T-helper 2 cell (primary cell): ENCODE results near the gene ZNF488.
"Not testable (repeated sequence)": the region's sequence is repeated elsewhere in the genome, so short reads cannot be mapped to it uniquely, and the experiment has no call there.

Source experiments
- DNase-seq, 5 experiments: peaks; one replicate each; pipeline versions ENCODE4 v3.0.0 to v3.0.0-alpha.2; 2012 to 2022

The ZNF488 gene

DNA sequence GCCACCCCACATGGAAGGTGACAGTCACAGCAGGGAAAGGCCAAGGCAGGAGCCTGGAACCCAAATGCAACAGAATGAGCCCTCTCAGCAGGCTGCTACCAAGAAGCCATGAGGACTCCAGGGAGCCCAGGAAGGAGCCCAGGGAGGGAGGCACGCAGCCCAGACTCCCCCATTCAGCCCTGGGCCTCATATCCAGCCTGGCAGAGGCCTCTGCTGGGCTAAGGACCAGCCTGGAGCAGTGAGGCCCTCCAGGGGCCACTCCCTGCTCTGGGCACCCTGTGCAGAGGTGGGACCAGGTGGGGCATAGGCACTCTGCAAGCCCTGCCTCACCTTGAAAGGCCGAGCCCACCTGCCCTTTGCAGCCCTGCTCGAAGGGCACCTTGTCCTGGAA lies 25.8 kb upstream of the ZNF488 start:
- DNase-seq = no peak

DNA sequence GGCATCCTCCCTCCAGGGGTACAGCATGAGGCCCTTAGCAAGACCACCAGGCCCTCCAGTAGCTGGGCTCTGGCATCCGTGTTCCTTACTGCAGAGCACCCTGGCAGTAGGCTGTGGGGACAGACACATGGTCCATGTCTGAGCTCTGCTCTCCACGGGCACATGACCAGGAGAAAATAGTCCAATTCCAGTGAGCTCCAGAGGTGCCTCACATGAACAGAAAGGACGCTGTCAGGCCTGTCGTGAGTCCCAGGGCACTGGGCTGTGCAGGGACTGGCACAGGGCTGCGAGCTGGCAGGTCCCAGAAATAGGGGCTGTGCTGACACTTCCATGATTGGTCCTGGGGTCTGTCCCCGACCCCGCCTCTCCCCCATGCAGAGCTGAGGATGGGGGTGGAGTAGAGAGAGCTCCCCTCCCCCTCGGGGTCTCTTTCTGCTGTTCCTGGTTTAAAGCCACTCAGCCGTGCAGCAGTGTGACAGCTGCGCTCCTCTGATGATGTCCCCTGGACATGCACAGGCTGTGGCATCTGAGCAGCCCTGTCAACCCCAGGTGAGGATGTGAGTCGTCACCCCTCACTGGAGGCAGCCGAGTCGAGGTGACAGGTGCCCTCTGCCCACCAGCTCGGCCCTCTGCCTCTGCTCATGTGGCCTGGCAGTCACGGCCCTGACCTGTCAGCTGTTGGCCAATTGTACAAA lies 25.2 kb upstream of the ZNF488 start:
- DNase-seq = no peak

DNA sequence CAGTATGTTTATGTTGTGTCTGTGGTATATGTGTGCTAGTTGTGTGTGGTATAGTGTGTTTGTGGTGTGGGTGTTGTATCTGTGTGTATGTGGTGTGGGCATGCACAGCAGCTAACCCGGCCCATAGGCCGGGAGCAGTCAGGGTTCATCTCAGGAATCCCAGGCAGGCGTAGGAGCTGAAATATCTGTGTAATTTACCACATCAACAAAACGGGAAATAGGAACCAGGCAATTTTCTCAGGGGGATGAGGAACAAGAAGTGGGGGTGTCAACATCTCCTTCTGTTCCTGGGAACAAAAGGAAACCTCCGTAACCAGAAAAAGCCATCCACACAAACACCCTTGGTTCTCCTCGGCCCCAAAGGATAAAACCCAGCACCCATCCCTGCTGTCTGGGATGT lies 24.5 kb upstream of the ZNF488 start:
- DNase-seq = no peak

DNA sequence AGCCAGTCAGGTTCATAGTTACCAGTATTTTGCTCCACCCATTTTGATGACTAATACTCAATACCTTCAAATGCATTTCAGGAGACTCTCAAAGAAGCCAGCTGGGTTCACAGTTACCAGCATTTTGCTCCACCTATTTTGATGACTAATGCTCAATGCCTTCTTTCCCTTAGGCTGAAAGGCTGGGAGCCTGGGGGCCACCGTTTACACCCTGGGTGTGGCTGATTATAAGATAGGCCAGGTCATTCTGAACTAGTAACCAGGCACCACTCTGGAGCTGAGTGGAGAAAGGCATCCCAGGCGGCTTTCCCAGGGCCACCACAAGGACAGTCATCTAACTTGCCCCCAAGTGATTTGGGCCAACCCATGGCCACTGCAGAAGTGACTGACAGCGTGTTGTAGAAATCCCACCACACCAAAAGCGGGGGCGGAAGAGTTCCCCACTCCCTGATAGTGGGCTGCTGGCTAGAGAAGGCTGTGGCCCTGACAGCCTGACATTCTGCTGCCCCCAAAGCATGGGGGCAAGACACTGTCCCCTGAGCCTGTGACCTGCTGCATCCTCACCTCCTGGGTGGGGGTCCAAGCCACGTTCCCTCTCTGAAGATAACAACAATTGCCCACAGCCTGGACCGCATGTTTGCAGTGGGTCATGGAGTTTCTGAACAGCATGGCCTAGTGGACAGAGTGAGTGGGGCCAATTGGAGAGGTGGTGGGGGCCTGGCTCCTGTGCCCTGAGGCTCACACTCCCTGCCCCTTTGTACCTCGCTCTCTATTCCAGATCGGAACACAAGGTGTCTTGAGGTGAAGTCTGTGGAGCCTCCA lies 23.0 kb upstream of the ZNF488 start:
- DNase-seq = peak in 1 of 5 experiments; percentile 33

DNA sequence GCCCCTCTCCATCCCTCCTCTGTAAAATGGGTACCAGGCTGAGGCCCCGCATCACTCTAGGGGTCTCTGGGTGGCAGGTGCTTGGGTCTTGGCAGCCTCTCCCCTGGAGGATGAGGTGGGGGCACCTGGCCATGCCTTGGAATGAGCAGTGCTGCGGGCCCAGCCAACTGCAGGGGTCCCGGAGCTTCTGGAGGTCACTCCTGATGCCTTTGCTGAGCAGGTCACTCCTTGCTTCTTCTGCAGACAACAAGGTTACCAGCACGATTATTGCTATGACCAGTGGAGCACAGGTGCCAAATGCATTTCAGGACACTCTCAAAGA lies 22.4 kb upstream of the ZNF488 start:
- DNase-seq = no peak

DNA sequence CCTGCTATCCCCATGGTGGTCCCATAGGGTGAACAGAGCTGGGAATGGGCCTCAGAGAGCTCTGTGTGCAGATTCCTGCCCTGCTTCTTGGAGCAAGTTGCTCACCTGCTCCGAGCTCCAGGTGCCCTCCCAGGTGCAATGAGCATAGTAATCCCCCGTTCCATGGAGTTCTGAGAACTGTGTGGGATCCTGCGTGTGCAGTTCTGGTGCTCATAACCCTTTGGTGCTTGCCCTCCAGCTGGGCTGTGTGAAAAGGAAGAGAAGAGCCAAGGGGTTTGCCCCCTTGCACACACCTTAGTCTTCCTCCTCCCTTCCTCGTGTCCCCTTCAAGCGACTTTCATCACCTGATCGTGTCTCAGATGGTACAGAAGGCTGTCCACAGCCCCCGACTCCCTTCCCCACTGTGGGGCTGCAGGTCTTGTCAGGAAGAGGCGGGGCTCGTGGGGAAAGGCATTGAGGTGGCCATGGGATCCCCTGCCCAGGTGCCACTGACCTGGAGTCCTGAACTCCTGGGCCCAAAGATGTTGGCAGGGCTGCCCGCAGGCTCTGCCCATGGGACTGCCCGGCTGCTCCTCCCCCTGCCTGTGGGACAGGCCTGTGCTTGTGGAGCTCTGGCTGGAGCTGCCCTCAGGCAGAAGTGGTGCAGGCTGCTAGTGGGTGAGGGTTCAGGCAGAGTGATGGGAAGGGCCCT lies 21.9 kb upstream of the ZNF488 start:
- DNase-seq = no peak

DNA sequence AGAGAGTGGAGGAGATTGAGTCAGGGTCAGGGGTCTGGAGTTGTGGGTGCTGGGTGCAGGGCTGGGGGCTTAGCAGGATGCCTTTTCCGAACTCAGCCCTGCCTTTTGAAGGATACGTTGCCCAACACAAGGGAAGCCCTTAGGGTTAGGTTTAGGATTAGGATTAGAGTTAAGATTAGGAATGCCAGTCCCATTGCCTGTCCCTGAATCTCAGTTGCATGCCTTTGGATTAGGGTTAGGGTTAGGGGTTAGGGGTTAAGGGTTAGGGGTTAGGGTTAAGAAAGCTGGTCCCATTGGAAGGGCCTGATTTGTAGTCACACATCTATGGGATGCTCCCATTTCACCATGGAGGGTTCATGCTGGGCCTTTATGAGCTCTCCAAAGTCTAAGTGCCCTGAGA lies 20.8 kb upstream of the ZNF488 start:
- no peak for DNase-seq

DNA sequence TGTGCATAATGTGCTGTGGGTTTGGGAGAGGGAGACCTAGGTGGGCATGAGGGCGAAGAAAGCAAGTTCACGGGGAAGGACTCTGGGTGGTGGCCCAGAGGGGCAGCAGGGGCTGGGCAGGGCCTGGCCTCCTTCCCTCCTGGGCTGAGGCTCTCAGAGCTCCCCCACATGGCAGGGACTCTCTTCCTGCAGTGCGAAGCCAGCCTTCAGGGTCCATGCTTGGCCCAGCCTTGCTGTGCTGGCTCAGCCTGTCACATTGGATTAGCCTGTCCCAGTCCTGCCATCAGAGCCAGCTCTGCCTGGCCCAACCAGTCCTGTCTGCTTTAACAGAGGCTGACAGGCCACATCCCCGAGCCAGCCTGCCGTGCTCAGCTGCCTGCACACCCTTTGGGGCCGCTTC lies 20.4 kb upstream of the ZNF488 start:
- DNase-seq = peak in 1 of 5 experiments; percentile 38

DNA sequence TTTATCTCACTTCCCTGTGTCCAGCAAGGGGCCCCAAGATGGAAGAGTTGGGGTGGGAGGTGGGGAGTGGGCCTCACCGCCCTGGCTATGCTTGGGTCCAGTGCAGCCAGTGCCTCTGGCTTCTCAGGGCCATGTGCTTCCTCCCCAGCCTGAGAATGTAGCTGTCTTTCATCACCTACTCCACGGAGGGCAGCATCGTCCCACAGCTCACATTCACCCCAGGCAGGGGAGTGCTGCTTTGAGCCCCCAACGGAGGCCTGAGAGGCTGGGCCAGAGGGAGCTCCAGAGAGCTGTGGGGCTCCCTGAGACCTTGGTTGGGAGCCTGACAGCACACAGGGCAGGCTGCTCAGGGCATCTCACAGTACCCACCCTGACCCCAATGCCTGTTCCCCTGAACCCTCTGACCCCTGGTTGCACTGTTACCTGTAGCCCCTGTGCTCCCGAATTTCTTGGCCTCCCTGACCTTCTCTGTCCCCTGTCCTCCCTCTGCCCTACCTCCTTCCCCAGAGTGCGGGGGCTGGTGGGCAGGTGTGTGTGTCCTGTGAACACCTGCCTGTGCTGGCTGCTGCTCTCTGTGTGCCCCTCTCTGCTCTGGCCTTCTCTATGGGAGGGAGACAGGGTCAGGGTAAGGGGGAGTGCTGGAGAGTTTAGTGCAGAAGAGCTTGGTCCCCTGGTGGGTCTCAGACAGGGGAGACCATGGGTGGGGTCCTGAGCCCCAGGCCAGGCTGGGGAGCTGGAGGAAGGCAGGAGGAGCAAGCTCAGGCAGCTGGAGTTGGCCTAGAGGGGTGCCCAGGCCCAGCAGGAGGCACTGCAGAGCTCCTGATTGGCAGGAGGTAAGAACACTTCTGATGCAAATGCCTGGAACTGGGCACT lies 19.6 kb upstream of the ZNF488 start:
- DNase-seq = peak in 1 of 5 experiments; percentile 57

DNA sequence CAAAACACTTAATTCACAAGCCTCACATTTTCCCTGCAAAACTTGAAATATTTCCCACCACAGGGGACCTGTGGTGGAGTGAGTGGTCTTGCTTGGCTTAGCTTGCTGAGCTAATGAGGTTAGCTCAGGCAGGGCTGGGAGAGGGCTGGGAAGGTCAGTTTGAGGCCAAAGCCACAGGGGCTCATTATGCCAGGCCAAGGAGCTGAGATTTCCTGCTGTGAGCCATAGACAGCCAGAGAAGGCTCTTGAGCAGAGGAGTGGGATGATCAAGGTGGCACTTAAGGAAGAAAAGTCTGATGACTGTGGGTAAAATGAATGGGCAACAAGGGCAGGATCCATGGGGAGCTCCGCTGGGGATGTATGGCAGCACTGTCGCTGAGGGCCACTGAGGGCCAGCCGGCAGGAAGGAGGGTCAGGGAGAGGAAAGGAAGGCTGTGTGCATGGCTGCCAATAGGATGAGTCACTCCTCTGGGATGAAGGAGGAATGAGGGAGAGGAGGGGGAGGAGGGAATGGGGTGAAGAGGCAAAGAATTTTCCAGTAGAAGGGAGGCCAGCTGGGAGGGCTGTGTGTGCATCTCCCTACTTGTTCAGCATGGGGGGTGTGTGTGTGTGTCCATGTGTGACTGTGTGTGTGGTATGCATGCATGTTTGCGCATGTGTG lies 18.7 kb upstream of the ZNF488 start:
- DNase-seq = no peak

DNA sequence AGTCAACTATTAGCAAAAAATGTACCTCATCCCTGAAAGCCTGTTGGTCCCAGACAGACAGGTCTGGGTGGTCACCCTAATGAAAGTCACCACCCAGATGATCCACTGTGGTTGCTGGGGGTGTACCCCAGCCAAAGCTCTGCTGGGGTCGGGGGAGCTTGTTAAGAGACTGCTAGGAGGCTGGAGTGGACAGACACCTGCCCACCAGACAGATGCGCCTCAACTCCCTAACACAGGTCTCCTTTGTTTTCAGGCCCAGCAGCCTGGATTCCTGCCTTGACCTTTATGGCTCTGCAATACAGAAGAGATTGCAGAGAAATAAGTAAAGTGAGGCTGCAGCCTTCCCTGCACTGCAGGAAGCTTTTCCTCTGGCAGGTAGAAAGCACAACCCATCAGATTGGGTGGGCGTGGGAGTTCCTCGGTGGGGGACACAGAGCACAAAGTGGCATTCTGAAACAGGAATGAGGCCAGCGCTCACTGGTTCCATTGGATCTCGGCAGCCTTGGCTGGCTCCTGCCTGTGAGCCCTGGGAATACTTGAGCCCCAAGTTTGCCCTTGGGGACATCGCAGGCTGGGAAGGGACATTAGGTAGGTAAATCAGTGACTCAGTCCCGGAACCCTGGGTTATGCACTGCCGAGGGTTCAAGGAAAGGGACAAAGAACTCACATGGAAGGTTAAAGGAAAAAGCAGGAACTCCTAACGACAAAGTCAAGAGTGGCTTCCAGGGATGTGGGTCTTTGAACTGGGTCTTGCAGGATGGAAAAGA lies 18.0 kb upstream of the ZNF488 start:
- no peak for DNase-seq

DNA sequence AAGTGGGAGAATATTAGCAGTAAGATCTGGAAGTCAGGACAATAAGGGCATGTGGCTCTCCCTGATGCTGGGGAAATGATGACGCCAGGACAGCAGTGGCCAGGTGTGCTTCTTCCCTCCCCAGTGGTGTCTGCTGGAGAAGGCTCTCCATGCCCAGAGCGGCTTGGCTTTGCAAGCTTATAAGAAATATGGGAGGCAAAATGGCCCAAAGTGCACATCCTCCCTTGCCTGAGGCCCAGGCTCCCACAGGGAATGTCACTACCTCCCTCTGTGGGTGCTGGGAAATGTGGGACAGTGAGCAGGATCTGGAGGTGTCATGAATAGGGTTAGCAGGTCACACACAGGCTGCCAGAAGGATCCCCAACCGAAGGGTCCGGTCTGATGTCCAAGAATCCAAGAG lies 17.1 kb upstream of the ZNF488 start:
- DNase-seq = no peak

DNA sequence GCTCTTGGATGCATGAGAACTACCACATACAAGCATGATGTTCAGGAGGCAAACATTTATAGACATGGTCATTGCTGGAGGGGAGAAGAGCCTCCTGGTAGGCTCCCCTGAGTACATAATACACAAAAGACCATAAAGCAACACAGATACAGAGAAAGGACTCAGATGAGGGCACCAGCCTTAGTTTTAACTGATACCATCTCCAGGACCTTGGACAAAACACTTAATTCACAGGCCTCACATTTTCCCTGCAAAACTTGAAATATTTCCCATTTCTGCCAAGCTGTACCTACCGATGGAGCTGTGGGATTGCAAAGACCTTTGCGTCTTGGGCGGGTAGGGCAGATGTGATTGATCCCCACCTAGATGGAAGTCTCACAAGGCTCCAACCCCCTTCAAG lies 16.7 kb upstream of the ZNF488 start:
- DNase-seq = no peak

DNA sequence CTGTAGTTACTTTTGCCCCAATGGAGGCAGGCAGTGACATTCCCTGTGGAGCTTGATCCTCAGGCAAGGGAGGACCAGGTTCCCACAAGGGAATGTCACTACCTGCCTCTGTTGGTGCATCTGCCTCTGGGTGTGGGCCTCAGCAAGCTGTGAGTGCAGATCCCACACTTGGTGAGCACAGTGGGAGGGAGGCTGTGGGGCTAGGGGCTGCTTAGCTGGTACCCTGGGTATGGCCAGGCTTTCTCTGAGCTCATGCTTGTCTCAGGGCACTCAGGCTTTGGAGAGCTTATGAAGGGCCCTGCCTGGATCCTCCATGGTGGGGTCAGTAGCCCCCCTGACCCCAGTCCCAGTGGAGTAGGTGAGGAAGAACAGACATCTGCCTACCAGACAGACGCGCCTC lies 16.2 kb upstream of the ZNF488 start:
- no peak for DNase-seq

DNA sequence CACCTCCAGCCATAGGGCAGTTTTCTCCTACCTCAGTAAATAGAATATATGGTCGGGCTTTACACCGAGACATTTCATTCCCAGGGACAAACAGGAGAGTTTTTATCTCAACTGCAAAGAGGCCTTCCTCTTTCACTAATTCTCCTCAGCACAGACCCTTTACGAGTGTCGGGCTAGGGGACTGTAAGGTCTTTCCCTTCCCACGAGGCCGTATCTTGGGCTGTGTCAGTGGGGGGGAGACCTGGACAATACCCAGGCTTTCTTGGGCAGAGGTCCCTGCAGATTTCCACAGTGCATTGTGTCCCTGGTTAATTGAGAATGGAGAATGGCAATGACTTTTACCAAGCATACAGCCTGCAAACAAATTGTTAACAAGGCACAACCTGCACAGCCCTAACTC lies 13.2 kb upstream of the ZNF488 start:
- DNase-seq = no peak

DNA sequence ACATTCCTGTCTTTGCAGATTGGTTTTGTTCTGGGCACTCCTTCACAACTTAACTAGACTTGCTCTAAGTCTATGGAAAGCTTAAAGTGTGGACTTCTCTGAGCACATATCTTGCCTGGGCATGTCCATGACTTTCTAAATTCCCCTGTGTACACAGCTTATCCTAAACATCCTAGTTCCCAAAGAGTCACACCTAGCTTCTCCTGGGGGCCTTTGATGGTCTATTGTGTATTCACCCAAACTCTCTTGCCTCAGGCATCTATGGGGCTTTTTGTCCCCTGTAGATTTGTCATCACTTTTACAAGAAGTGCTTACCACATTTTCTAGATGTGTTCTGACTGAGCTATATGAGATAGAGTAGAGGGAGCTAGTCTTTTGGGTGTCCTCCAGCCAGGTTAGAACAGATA lies 12.2 kb upstream of the ZNF488 start:
- peak in 1 of 5 experiments; percentile 32 for DNase-seq

DNA sequence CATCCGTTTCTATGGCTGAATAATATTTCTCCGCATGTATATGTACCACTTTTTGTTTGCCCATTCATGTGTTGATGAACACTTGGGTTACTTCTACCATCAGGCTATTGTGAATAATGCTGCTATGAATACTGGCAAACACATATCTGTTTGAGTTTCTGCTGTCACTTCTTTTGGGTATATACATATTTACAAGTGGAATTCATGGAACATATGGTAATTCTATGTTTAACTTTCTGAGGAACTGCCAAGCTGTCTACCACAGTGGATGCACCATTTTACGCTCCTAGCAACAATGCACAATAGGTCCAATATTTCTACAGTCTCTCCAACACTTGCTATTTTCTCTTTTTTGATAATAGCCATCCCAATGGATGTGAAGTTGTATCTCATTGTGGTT lies 5.5 kb upstream of the ZNF488 start:
- no peak for DNase-seq

DNA sequence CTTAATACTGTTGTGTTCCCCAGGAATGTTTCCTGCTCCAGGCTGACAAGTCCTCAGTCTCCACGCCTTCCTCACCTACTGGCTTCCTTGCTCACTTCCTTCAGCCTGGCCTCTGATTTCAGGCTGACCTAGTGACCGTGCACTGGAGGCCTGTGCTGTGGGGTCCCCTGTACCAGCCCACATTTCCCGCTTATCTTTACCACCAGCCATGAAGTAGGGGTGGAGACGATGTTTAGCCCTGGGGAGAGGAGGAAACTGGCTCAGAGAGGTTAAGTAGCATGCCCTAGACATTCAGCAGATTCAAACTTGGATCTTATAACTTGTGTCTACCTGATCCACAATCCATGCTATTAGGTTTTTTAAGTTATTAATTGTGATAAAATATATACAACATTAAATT lies 4.8 kb upstream of the ZNF488 start:
- DNase-seq = no peak

DNA sequence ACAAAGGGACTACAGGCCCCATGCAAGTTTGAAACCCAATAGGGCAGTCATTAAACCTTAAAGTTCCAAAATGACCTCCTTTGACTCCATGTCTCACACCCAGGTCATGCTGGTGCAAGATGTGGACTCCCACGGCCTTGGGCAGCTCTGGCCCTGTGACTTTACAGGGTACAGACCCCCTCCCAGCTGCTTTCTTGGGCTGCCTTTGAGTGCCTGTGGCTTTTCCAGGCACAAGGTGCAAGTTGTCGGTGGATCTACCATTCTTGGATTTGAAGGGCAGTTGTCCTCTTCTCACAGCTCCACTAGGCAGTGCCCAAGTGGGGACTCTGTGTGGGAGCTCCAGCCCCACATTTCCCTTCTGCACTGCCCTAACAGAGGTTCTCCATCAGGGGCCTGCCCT lies 2.0 kb upstream of the ZNF488 start:
- not testable (repeated sequence) for DNase-seq

DNA sequence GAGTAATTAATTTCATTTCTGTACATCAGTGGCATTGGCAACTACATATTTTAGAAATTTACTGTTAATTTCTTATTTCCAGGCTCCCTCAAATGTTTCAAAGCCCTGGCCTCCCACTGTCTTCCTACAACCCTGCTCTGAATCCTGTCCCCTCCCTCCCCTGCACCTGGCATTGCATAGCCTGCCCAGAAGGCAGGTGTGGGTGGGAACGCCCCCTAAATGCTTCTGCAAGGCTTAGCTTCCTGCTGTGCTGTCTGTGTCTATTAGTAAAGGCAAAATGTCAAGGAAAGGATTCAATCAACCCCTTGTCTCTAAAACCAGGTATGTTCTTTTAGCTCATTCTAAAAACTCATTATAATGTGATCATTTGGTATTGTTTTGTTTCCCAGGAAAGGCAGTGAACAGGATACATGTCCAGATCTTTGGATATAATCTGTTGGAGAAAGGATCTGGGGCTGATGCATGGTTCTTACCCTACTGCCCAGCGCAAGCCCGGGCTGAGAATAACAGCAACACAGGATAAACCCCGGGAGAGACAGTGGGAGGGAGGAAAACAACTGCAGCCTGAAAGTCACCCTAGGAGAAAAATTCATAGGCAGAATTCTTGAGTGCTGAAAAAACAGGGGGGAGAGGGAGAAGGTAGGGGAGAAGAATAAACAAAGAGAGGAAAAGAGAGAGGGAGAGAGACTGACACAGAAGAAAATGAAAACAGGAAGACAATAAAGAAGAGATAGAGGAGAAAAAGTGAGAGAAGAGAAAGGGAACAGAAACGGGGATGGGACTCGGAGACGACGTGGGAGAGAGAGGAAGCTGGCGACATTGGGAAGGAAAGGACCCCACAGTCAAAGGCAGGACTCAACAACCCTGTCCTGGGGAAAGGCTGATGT lies 589 bp downstream of the ZNF488 start:
- no peak for DNase-seq
